SK-N-SH treated with all-trans-retinoic acid at 6 μM for 48 hours (cell line): Measurements from ENCODE around the gene RBMS1.

Experiments used
- ATAC-seq: fragments of 200-7000 bp; cut with Tn5 transposase; 3 replicates; pipeline ENCODE4 v1.9.1; 2020; ENCODE audit warnings: mild to moderate bottlenecking, moderate library complexity
- ARNTL ChIP-seq: fragments of 450-650 bp; formaldehyde crosslinking; IDR thresholded peaks from 2 replicates; pipeline ENCODE4 v1.5.0; 2020; ENCODE audit warnings: low read depth, mild to moderate bottlenecking, moderate library complexity, borderline replicate concordance
- BACH2 ChIP-seq: fragments of 250-450 bp; sonication (Bioruptor Pico); IDR thresholded peaks from 2 replicates; pipeline ENCODE4 v1.9.0; 2021; ENCODE audit warnings: mild to moderate bottlenecking, borderline replicate concordance
- CSDC2 ChIP-seq: fragments of 250-450 bp; sonication (Bioruptor Pico); IDR thresholded peaks from 2 replicates; pipeline ENCODE4 v1.5.0; 2020; ENCODE audit warnings: mild to moderate bottlenecking, moderate library complexity
- ESRRG ChIP-seq: fragments of 250-450 bp; sonication (Bioruptor Pico); IDR thresholded peaks from 2 replicates; pipeline ENCODE4 v1.6.1; 2021; ENCODE audit warnings: mild to moderate bottlenecking
- GLIS3 ChIP-seq: fragments of 250-450 bp; sonication (Bioruptor Pico); IDR thresholded peaks from 2 replicates; pipeline ENCODE4 v1.5.0; 2020; ENCODE audit warnings: mild to moderate bottlenecking, moderate library complexity
- ISL1 ChIP-seq: fragments of 250-450 bp; sonication (Bioruptor Pico); IDR thresholded peaks from 2 replicates; pipeline ENCODE4 v2.1.2; 2022; ENCODE audit warnings: mild to moderate bottlenecking, moderate library complexity
- PPARA ChIP-seq: fragments of 250-450 bp; sonication (Bioruptor Pico); IDR thresholded peaks from 2 replicates; pipeline ENCODE4 v1.5.0; 2020; ENCODE audit warnings: mild to moderate bottlenecking, borderline replicate concordance
- SNAI2 ChIP-seq: fragments of 250-450 bp; sonication (Bioruptor Pico); IDR thresholded peaks from 2 replicates; pipeline ENCODE4 v1.5.0; 2020; ENCODE audit warnings: mild to moderate bottlenecking, moderate library complexity
- TOX ChIP-seq: fragments of 250-450 bp; sonication (Bioruptor Pico); IDR thresholded peaks from 2 replicates; pipeline ENCODE4 v1.8.0; 2021; ENCODE audit warnings: mild to moderate bottlenecking, moderate library complexity, borderline replicate concordance
- ZC3H10 ChIP-seq: fragments of 250-450 bp; sonication (Bioruptor Pico); IDR thresholded peaks from 2 replicates; pipeline ENCODE4 v1.5.1; 2021; ENCODE audit warnings: mild to moderate bottlenecking, moderate library complexity
- ZFP30 ChIP-seq: fragments of 450-650 bp; formaldehyde crosslinking; IDR thresholded peaks from 2 replicates; pipeline ENCODE4 v1.5.0; 2022; ENCODE audit warnings: mild to moderate bottlenecking, moderate library complexity
- ZNF565 ChIP-seq: fragments of 450-650 bp; formaldehyde crosslinking; conservative IDR thresholded peaks from 2 replicates; pipeline ENCODE4 v1.5.0; 2020; ENCODE audit warnings: low read depth, mild to moderate bottlenecking, moderate library complexity
- ZNF70 ChIP-seq: fragments of 450-650 bp; formaldehyde crosslinking; IDR thresholded peaks from 2 replicates; pipeline ENCODE4 v1.5.0; 2020; ENCODE audit warnings: mild to moderate bottlenecking, moderate library complexity
- ZNF8 ChIP-seq: fragments of 450-650 bp; formaldehyde crosslinking; IDR thresholded peaks from 2 replicates; pipeline ENCODE4 v1.5.0; 2020; ENCODE audit warnings: mild to moderate bottlenecking, moderate library complexity
- TF ChIP-seq, protein P1 (sequence below): fragments of 250-450 bp; sonication (Bioruptor Pico); IDR thresholded peaks from 2 replicates; pipeline ENCODE4 v1.5.1; 2021; ENCODE audit warnings: mild to moderate bottlenecking, moderate library complexity
- TF ChIP-seq, protein P2 (sequence below): fragments of 250-450 bp; sonication (Bioruptor Pico); IDR thresholded peaks from 2 replicates; pipeline ENCODE4 v1.8.0; 2021; ENCODE audit warnings: low read depth, mild to moderate bottlenecking, moderate library complexity, borderline replicate concordance
- TF ChIP-seq, protein P3 (sequence below): fragments of 250-450 bp; sonication (Bioruptor Pico); IDR thresholded peaks from 2 replicates; pipeline ENCODE4 v1.5.1; 2020; ENCODE audit warnings: low read depth, mild to moderate bottlenecking, moderate library complexity
- TF ChIP-seq, protein P4 (sequence below): fragments of 250-450 bp; sonication (Bioruptor Pico); IDR thresholded peaks from 2 replicates; pipeline ENCODE4 v1.5.0; 2020; ENCODE audit warnings: mild to moderate bottlenecking, moderate library complexity
- TF ChIP-seq, protein P5 (sequence below): fragments of 250-450 bp; sonication (Bioruptor Pico); IDR thresholded peaks from 2 replicates; pipeline ENCODE4 v1.8.0; 2020; ENCODE audit warnings: mild to moderate bottlenecking, moderate library complexity, borderline replicate concordance

The RBMS1 gene

DNA sequence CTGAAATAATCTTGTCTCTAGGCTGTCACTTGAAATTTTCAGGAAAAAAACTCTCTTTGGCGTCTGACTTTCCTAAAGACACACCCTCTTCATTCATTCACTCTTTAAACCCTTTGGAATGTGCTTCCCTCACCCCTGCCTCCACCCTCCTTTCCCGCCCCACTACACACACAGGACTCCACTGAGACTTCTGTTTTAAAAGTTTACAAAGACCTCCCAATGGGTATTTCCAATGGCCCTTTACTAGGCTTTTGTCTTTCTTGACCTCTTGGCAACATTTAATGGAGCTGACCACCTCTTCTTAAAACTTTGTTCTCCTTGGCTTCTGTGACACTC is 96.1 kb downstream of the RBMS1 start (continued):
- no peak for TF ChIP-seq ISL1 (CRISPR knock-in tag)

DNA sequence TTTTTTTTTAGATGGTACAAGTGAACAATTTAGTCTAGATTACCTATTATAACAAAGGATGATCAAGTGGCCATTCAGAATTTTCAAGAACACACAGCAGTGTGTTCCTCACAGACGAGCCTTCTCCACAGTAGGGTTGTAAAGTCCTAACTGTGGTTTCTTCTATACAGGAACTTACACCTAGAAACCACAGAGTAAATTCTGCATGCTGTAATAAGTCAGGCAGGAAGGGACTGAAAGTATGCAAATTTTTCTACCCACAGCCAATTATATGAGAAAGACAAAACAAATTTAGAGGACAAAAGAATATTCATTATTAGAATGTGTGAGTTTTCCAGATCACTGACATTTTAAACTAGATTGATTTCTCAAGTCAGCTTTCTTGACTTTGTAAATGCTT is 99.5 kb downstream of the RBMS1 start:
- no peak for TF ChIP-seq ZNF70 (CRISPR knock-in tag)
- TF ChIP-seq TOX (CRISPR knock-in tag), result no peak
- TF ChIP-seq ZC3H10 (CRISPR knock-in tag), result no peak
- TF ChIP-seq, protein P1, sequence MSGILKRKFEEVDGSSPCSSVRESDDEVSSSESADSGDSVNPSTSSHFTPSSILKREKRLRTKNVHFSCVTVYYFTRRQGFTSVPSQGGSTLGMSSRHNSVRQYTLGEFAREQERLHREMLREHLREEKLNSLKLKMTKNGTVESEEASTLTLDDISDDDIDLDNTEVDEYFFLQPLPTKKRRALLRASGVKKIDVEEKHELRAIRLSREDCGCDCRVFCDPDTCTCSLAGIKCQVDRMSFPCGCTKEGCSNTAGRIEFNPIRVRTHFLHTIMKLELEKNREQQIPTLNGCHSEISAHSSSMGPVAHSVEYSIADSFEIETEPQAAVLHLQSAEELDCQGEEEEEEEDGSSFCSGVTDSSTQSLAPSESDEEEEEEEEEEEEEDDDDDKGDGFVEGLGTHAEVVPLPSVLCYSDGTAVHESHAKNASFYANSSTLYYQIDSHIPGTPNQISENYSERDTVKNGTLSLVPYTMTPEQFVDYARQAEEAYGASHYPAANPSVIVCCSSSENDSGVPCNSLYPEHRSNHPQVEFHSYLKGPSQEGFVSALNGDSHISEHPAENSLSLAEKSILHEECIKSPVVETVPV (CRISPR knock-in tag), result no peak
- TF ChIP-seq, protein P2, sequence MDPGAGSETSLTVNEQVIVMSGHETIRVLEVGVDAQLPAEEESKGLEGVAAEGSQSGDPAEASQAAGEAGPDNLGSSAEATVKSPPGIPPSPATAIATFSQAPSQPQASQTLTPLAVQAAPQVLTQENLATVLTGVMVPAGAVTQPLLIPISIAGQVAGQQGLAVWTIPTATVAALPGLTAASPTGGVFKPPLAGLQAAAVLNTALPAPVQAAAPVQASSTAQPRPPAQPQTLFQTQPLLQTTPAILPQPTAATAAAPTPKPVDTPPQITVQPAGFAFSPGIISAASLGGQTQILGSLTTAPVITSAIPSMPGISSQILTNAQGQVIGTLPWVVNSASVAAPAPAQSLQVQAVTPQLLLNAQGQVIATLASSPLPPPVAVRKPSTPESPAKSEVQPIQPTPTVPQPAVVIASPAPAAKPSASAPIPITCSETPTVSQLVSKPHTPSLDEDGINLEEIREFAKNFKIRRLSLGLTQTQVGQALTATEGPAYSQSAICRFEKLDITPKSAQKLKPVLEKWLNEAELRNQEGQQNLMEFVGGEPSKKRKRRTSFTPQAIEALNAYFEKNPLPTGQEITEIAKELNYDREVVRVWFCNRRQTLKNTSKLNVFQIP, result no peak
- no peak for TF ChIP-seq ISL1 (CRISPR knock-in tag)
- TF ChIP-seq ZFP30 (CRISPR knock-in tag), result no peak
- TF ChIP-seq, protein P3, sequence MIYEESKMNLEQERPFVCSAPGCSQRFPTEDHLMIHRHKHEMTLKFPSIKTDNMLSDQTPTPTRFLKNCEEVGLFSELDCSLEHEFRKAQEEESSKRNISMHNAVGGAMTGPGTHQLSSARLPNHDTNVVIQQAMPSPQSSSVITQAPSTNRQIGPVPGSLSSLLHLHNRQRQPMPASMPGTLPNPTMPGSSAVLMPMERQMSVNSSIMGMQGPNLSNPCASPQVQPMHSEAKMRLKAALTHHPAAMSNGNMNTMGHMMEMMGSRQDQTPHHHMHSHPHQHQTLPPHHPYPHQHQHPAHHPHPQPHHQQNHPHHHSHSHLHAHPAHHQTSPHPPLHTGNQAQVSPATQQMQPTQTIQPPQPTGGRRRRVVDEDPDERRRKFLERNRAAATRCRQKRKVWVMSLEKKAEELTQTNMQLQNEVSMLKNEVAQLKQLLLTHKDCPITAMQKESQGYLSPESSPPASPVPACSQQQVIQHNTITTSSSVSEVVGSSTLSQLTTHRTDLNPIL (CRISPR knock-in tag), result no peak
- TF ChIP-seq PPARA (CRISPR knock-in tag), result no peak
- no peak for ATAC-seq

DNA sequence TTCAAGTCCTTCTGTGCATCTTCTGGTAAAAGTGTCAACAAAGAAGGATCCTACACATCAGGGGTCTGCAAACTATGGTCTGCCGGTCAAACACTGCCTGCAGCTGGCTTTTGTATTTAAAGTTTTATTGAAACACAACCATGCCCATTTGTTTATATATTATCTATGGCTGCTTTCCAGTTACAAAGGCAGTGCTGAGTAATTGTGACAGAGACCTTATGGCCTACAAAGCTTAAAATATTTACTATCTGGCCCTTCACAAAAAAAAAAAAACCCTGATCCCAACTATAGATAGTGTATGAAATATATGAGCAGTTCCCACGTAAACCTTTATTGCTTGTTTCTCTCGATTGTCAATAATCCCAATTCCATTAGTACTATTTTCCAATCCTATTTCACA is 101.4 kb downstream of the RBMS1 start:
- ATAC-seq, result no peak
- TF ChIP-seq SNAI2 (CRISPR knock-in tag), result no peak
- TF ChIP-seq, protein P1 (CRISPR knock-in tag), result no peak
- TF ChIP-seq ESRRG (CRISPR knock-in tag), result no peak
- no peak for TF ChIP-seq CSDC2 (CRISPR knock-in tag)
- TF ChIP-seq, protein P4, sequence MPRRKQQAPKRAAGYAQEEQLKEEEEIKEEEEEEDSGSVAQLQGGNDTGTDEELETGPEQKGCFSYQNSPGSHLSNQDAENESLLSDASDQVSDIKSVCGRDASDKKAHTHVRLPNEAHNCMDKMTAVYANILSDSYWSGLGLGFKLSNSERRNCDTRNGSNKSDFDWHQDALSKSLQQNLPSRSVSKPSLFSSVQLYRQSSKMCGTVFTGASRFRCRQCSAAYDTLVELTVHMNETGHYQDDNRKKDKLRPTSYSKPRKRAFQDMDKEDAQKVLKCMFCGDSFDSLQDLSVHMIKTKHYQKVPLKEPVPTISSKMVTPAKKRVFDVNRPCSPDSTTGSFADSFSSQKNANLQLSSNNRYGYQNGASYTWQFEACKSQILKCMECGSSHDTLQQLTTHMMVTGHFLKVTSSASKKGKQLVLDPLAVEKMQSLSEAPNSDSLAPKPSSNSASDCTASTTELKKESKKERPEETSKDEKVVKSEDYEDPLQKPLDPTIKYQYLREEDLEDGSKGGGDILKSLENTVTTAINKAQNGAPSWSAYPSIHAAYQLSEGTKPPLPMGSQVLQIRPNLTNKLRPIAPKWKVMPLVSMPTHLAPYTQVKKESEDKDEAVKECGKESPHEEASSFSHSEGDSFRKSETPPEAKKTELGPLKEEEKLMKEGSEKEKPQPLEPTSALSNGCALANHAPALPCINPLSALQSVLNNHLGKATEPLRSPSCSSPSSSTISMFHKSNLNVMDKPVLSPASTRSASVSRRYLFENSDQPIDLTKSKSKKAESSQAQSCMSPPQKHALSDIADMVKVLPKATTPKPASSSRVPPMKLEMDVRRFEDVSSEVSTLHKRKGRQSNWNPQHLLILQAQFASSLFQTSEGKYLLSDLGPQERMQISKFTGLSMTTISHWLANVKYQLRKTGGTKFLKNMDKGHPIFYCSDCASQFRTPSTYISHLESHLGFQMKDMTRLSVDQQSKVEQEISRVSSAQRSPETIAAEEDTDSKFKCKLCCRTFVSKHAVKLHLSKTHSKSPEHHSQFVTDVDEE, result no peak
- TF ChIP-seq PPARA (CRISPR knock-in tag), result no peak
- no peak for TF ChIP-seq ARNTL (CRISPR knock-in tag)
- TF ChIP-seq BACH2 (CRISPR knock-in tag), result no peak
- TF ChIP-seq ZNF8 (CRISPR knock-in tag), result no peak
- TF ChIP-seq, protein P5, sequence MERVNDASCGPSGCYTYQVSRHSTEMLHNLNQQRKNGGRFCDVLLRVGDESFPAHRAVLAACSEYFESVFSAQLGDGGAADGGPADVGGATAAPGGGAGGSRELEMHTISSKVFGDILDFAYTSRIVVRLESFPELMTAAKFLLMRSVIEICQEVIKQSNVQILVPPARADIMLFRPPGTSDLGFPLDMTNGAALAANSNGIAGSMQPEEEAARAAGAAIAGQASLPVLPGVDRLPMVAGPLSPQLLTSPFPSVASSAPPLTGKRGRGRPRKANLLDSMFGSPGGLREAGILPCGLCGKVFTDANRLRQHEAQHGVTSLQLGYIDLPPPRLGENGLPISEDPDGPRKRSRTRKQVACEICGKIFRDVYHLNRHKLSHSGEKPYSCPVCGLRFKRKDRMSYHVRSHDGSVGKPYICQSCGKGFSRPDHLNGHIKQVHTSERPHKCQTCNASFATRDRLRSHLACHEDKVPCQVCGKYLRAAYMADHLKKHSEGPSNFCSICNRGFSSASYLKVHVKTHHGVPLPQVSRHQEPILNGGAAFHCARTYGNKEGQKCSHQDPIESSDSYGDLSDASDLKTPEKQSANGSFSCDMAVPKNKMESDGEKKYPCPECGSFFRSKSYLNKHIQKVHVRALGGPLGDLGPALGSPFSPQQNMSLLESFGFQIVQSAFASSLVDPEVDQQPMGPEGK, result no peak
- no peak for TF ChIP-seq ZNF565 (CRISPR knock-in tag)
- no peak for TF ChIP-seq ISL1 (CRISPR knock-in tag)
- no peak for TF ChIP-seq GLIS3
- TF ChIP-seq, all 23 proteins: peak for 0
